ENCODE results near the gene AMN.

Gene AMN

GRCh38 chr14:102969060-102969791, 46.8 kb downstream of the AMN start:
- no peak for DNase-seq

GRCh38 chr14:102969901-102970300, 47.4 kb downstream of the AMN start:
- no peak for DNase-seq

- no peak for DNase-seq
Observed at GRCh38 chr14:102970496-102970895, 48.0 kb downstream of the AMN start.

GRCh38 chr14:102971314-102971713, 48.9 kb downstream of the AMN start:
- DNase-seq, result no peak

GRCh38 chr14:102971836-102972606, 49.6 kb downstream of the AMN start:
- no peak for DNase-seq

- DNase-seq, result no peak
Observed at GRCh38 chr14:102973706-102974285, 51.3 kb downstream of the AMN start.

GRCh38 chr14:102975662-102976061, 53.2 kb downstream of the AMN start:
- DNase-seq, result no peak

GRCh38 chr14:102977475-102977874, 55.0 kb downstream of the AMN start:
- DNase-seq, result no peak

GRCh38 chr14:102979406-102979805, 56.9 kb downstream of the AMN start:
- DNase-seq, result no peak

GRCh38 chr14:102980409-102980810, 57.9 kb downstream of the AMN start:
- DNase-seq, result no peak
